Adrenal gland (tissue), 12 donors: ENCODE measurements around the gene SULT4A1. TPM values are rescaled to one million over a fixed set of nuclear protein-coding genes. Genes with fewer than 3 reads are reported as not detected.
A peak's percentile ranks its signal among the peaks of the same experiment; 100 is the strongest.

Experiments used
- DNase-seq, 7 donors: peaks; one replicate each; pipeline ENCODE4 v3.0.0-alpha.2; 2019 to 2020
- H3K27ac ChIP-seq, 5 donors: fragments of 200-600 bp; sonication (generic) in 4 of 5; 1 replicate in 3 of 5; 2 replicates in 2 of 5; pipeline versions ENCODE4 v1.5.1 to v1.8.0; 2016 to 2020; ENCODE audit warnings: mild to moderate bottlenecking in 1 of 5
- H3K27me3 ChIP-seq: fragments of 200-600 bp; 2 replicates; pipeline ENCODE4 v1.8.0; 2021
- H3K36me3 ChIP-seq, 2 donors: fragments of 200-600 bp; replicated peaks in 1 of 2; 1 replicate in 1 of 2; 2 replicates in 1 of 2; pipeline versions ENCODE4 v1.5.1 to v1.8.0; 2018 to 2022
- H3K4me1 ChIP-seq, 2 donors: fragments of 200-600 bp; replicated peaks in 1 of 2; 1 replicate in 1 of 2; 2 replicates in 1 of 2; pipeline versions ENCODE4 v1.5.1 to v1.8.0; 2018 to 2021
- H3K4me3 ChIP-seq, 4 donors: fragments of 200-600 bp; sonication (generic) in 3 of 4; one replicate each; pipeline ENCODE4 v1.5.1; 2016 to 2018
- H3K9me3 ChIP-seq, 3 donors: fragments of 200-600 bp; sonication (generic) in 1 of 3; replicated peaks in 1 of 3; 1 replicate in 2 of 3; 2 replicates in 1 of 3; pipeline versions ENCODE4 v1.5.1 to v1.8.0; 2016 to 2021
- POLR2A ChIP-seq, 2 donors: fragments of 450-650 bp; IDR thresholded peaks; one replicate each; pipeline ENCODE4 v1.6.1; 2017; ENCODE audit warnings: antibody characterized with exemption in 2 of 2, mild to moderate bottlenecking in 2 of 2, moderate library complexity in 1 of 2
- WGBS, 4 donors: extraction: QIAGEN DNeasy Blood & Tissue Kit in 2 of 4; methylation state at CpG; one replicate each; pipeline versions ENCODE4 v1.1.5 to v1.1.7; 2013 to 2017; 5-methylcytosine and 5-hydroxymethylcytosine counted together
- intact Hi-C, 2 donors: fragments of 100-400 bp; cut with DNase I; formaldehyde crosslinking; loops; one replicate each; pipeline versions ENCODE4 v1.14.1 to v1.15.0; 2022 to 2023
- polyA plus RNA-seq, 3 donors: library from polyadenylated mRNA; stranded (reverse); fragments of 200-250 nt in 2 of 3; fragments of 350-450 nt in 1 of 3; fragmentation: Illumina TruSeq in 1 of 3; extraction: RNeasy Lipid Tissue Mini Kit (QIAGEN cat#74804) in 1 of 3; gene quantifications; one replicate each; pipeline ENCODE4 v1.2.3, GENCODE V29; 2013 to 2014
- total RNA-seq, 9 donors: library from RNA; depleted of rRNA in 4 of 9; stranded (reverse); fragments of >200 nt in 4 of 9; fragments of 120-200 nt in 1 of 9; fragmentation: NEBNext Ultra II Directional in 1 of 9; extraction: Animal tissue kit (Norgen Biotek cat#: 25700) in 1 of 9; gene quantifications; one replicate each; pipeline versions ENCODE4 v1.1.0 to v1.2.4, GENCODE V29; 2013 to 2023
- TF ChIP-seq, protein P1 (sequence below), 6 experiments: fragments of 450-650 bp in 4 of 6; fragments of 200-600 bp in 2 of 6; sonication (generic) in 1 of 6; IDR thresholded peaks; 1 replicate in 5 of 6; 2 replicates in 1 of 6; pipeline versions ENCODE4 v1.5.1 to v1.8.0; 2016 to 2021; ENCODE audit warnings: antibody characterized with exemption in 6 of 6, mild to moderate bottlenecking in 2 of 6, moderate library complexity in 1 of 6
- donor health status: healthy with polysubstance abuse.
- donor health status: Bipolar disorder and iron deficiency.
- donor health status: DM: yes; HTN: yes; CAD: no.
- donor health status: DM: no; HTN: no; CAD: no.
- donor health status: DM: no; HTN: no; CAD: no.
- donor health status: DM: yes; HTN: yes; CAD: no.

Gene SULT4A1
- total and polyA plus RNA-seq, 12 donors = 0.65 to 8.8 (median 2.8) TPM; not detected in 4

GRCh38 chr22:43830931-43831560, 31.3 kb downstream of the SULT4A1 start:
- TF ChIP-seq, protein P1, sequence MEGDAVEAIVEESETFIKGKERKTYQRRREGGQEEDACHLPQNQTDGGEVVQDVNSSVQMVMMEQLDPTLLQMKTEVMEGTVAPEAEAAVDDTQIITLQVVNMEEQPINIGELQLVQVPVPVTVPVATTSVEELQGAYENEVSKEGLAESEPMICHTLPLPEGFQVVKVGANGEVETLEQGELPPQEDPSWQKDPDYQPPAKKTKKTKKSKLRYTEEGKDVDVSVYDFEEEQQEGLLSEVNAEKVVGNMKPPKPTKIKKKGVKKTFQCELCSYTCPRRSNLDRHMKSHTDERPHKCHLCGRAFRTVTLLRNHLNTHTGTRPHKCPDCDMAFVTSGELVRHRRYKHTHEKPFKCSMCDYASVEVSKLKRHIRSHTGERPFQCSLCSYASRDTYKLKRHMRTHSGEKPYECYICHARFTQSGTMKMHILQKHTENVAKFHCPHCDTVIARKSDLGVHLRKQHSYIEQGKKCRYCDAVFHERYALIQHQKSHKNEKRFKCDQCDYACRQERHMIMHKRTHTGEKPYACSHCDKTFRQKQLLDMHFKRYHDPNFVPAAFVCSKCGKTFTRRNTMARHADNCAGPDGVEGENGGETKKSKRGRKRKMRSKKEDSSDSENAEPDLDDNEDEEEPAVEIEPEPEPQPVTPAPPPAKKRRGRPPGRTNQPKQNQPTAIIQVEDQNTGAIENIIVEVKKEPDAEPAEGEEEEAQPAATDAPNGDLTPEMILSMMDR (IDR thresholded peaks at IDR 0.05) = no peak
- DNase-seq = no peak
- no peaks in the 10 kb centered on the region for H3K27me3 ChIP-seq
- H3K36me3 ChIP-seq = no peaks in the 10 kb centered on the region
- H3K27ac ChIP-seq = no peak overlapping the region
- 71 to 78% (median 75%) methylated on average over 9 to 12 of the region's 12 CpGs for WGBS, 4 donors
- intact Hi-C loops = no loop called here
- H3K4me1 ChIP-seq = no peaks in the 10 kb centered on the region
- no peaks in the 10 kb centered on the region for H3K9me3 ChIP-seq
- H3K4me3 ChIP-seq = no peak overlapping the region

DNA sequence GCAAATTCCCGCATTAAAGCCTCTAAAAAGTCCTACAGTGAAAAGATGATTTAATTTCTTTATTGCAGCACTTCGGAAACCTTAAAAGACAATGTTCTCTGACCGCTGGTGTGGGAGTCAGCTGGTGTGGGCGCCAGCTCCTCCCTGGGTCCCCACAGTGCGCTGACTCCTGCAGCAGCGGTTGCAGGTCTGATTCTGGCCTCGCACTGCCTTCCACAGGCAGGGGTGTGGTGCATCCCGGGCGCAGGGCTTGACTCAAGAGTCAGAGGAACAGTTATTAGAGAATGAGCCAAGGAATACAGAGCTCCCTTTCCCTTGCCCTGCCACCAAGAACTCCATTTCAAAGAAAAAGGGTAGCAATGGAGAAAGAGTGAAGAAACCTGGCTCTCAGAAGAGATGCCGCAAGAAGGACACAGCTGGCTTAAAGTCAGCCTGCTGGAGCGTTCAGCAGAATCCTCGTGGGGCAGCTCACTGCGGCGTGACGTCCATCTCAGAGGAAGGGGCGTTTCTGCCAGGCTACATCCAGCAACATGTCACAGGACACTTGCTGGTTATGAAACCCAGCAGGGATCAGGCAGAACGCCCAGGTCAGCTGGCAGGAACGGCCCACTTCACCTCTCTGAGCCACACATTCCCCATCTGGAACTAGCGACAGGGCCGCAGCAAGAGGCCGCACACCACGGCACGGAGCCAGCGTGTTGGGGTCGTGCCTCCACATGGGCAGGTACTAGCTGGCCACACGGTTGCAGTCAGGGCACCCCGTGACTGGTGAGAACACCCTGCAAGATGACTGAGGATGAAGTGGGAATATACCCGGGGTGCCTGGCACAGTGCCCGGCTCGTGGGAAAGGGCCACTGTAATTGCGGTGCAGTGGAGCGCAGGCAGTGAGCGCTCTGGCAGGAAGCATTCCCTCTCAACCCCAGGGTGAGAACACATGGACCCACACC, 32.1 kb downstream of the SULT4A1 start:
- Histone ChIP-seq H3K36me3 (no peaks in the 10 kb centered on the region), H3K27me3 (no peaks in the 10 kb centered on the region), H3K4me1 (no peaks in the 10 kb centered on the region), H3K27ac (peak overlapping the region in 1 of 5 donors; percentile 14), H3K9me3 (no peaks in the 10 kb centered on the region), H3K4me3 (no peak overlapping the region)
- TF ChIP-seq POLR2A (IDR thresholded peaks at IDR 0.05) = no peak
- TF ChIP-seq, protein P1 (IDR thresholded peaks at IDR 0.05) = no peak
- no peak for DNase-seq
- WGBS, 4 donors = 65 to 71% (median 67%) methylated on average over 33 of the region's 33 CpGs
- intact Hi-C loops = loop anchor here in 1 of 2 donors (10.0 kb wide), 1 partner anchor 435 kb away; no protein-coding TSS in a partner anchor

- H3K9me3 ChIP-seq = no peaks in the 10 kb centered on the region
- TF ChIP-seq, protein P1 (IDR thresholded peaks at IDR 0.05) = no peak
- no peak for TF ChIP-seq POLR2A (IDR thresholded peaks at IDR 0.05)
- 52 to 64% (median 60%) methylated on average over 13 to 20 of the region's 20 CpGs for WGBS, 4 donors
- no peak overlapping the region for H3K4me3 ChIP-seq
- H3K36me3 ChIP-seq = no peaks in the 10 kb centered on the region
- H3K27me3 ChIP-seq = no peaks in the 10 kb centered on the region
- no peaks in the 10 kb centered on the region for H3K4me1 ChIP-seq
- DNase-seq = peak in 1 of 7 donors; percentile 19
- intact Hi-C loops = loop anchor here in 1 of 2 donors (10.0 kb wide), 1 partner anchor 434 kb away; no protein-coding TSS in a partner anchor
- H3K27ac ChIP-seq = peak overlapping the region in 1 of 5 donors; percentile 4
Observed at GRCh38 chr22:43828998-43829782, 33.1 kb downstream of the SULT4A1 start.

- Histone ChIP-seq H3K4me3 (no peak overlapping the region), H3K4me1 (no peaks in the 10 kb centered on the region), H3K9me3 (no peaks in the 10 kb centered on the region), H3K27me3 (no peaks in the 10 kb centered on the region), H3K27ac (no peak overlapping the region), H3K36me3 (no peaks in the 10 kb centered on the region)
- 77 to 91% (median 81%) methylated on average over 4 to 6 of the region's 6 CpGs for WGBS, 4 donors
- no peak for DNase-seq
- intact Hi-C loops = loop anchor here in 1 of 2 donors (10.0 kb wide), 1 partner anchor 434 kb away; no protein-coding TSS in a partner anchor
- TF ChIP-seq POLR2A (IDR thresholded peaks at IDR 0.05) = no peak
- TF ChIP-seq, protein P1 (IDR thresholded peaks at IDR 0.05) = no peak
Observed at GRCh38 chr22:43828725-43828997, 33.7 kb downstream of the SULT4A1 start.
